ENCODE measurements around the gene FGF4.
"Not testable (repeated sequence)": the region's sequence is repeated elsewhere in the genome, so short reads cannot be mapped to it uniquely, and the experiment has no call there.

Gene FGF4

GRCh38 chr11:69773626-69774353 lies 1.4 kb downstream of the FGF4 start:
- no peak for DNase-seq (ENCODE audit: low read depth, low spot score)

GRCh38 chr11:69771466-69771865 lies 3.7 kb downstream of the FGF4 start:
- no peak for DNase-seq (ENCODE audit: low read depth, low spot score)

- no peak for DNase-seq (ENCODE audit: low read depth, low spot score)
Observed at GRCh38 chr11:69770540-69770939, 4.6 kb downstream of the FGF4 start.

GRCh38 chr11:69765498-69765995 lies 9.6 kb downstream of the FGF4 start:
- no peak for DNase-seq (ENCODE audit: low read depth, low spot score)

- DNase-seq (ENCODE audit: low read depth, low spot score) = not testable (repeated sequence)
Observed at GRCh38 chr11:69764918-69765317, 10.2 kb downstream of the FGF4 start.

GRCh38 chr11:69760319-69760718 lies 14.8 kb downstream of the FGF4 start:
- DNase-seq (ENCODE audit: low read depth, low spot score) = no peak

GRCh38 chr11:69752890-69753289 lies 22.3 kb downstream of the FGF4 start:
- DNase-seq (ENCODE audit: low read depth, low spot score) = no peak

- DNase-seq (ENCODE audit: low read depth, low spot score) = no peak
Observed at GRCh38 chr11:69750875-69751597, 24.1 kb downstream of the FGF4 start.

- no peak for DNase-seq (ENCODE audit: low read depth, low spot score)
Observed at GRCh38 chr11:69750108-69750850, 24.9 kb downstream of the FGF4 start.

GRCh38 chr11:69748637-69749036 lies 26.5 kb downstream of the FGF4 start:
- no peak for DNase-seq (ENCODE audit: low read depth, low spot score)

GRCh38 chr11:69746752-69747742 lies 28.1 kb downstream of the FGF4 start:
- DNase-seq (ENCODE audit: low read depth, low spot score) = no peak

GRCh38 chr11:69746140-69746539 lies 29.0 kb downstream of the FGF4 start:
- DNase-seq (ENCODE audit: low read depth, low spot score) = no peak

GRCh38 chr11:69745201-69745600 lies 29.9 kb downstream of the FGF4 start:
- DNase-seq (ENCODE audit: low read depth, low spot score) = no peak

GRCh38 chr11:69744435-69744834 lies 30.7 kb downstream of the FGF4 start:
- DNase-seq (ENCODE audit: low read depth, low spot score) = no peak

GRCh38 chr11:69734841-69735240 lies 40.3 kb downstream of the FGF4 start:
- no peak for DNase-seq (ENCODE audit: low read depth, low spot score)

GRCh38 chr11:69734367-69734766 lies 40.8 kb downstream of the FGF4 start:
- no peak for DNase-seq (ENCODE audit: low read depth, low spot score)

- no peak for DNase-seq (ENCODE audit: low read depth, low spot score)
Observed at GRCh38 chr11:69732910-69733309, 42.2 kb downstream of the FGF4 start.

- DNase-seq (ENCODE audit: low read depth, low spot score) = no peak
Observed at GRCh38 chr11:69731110-69731509, 44.0 kb downstream of the FGF4 start.

GRCh38 chr11:69730500-69730899 lies 44.6 kb downstream of the FGF4 start:
- DNase-seq (ENCODE audit: low read depth, low spot score) = no peak

- DNase-seq (ENCODE audit: low read depth, low spot score) = no peak
Observed at GRCh38 chr11:69729252-69729651, 45.9 kb downstream of the FGF4 start.

- no peak for DNase-seq (ENCODE audit: low read depth, low spot score)
Observed at GRCh38 chr11:69727266-69727665, 47.9 kb downstream of the FGF4 start.

Measured in activated naive CD8-positive, alpha-beta T cell treated with anti-CD3 and anti-CD28 coated beads, Interleukin-2, amount 50 U/mL, for 16 hours (primary cell).